HepG2 (cell line): ENCODE measurements around the gene HINFP. TPM values are rescaled to one million over a fixed set of nuclear protein-coding genes. Genes with fewer than 3 reads are reported as not detected.

Experiments
- ATAC-seq: fragments of 200-7000 bp; cut with Tn5 transposase; 3 replicates; pipeline ENCODE4 v1.9.1; 2020; ENCODE audit warnings: mild to moderate bottlenecking, moderate library complexity
- BruUV-seq: library from RNA; stranded (reverse); fragments of 400-500 nt; replicated peaks from 2 replicates; lab custom pipeline; 2021; lab: Mats Ljungman, UMichigan
- CTCF ChIA-PET: fragments of 300-600 bp; formaldehyde crosslinking; extraction: SDS; loops from one replicate; lab custom pipeline; 2021; ENCODE audit warnings: low total read pairs, inconsistent platforms, low intra/inter-chr PET ratio; lab: Yijun Ruan, JAX
- POLR2A ChIA-PET: fragments of 350-600 bp; sonication (Branson Sonifier 250); formaldehyde crosslinking; loops from one replicate; lab custom pipeline; 2020; ENCODE audit warnings: antibody characterized with exemption, inconsistent platforms; lab: Yijun Ruan, JAX
- DNase-seq: peaks from one replicate; pipeline ENCODE4 v3.0.0-alpha.2; 2015; ENCODE audit warnings: low spot score
- FAIRE-seq: peaks from 3 replicates; lab custom pipeline; 2011; peaks lifted over from hg19 to GRCh38; lab: Jason Lieb, UNC
- H2AFZ ChIP-seq: one replicate; pipeline ENCODE4 v1.6.1; 2011; ENCODE audit warnings: low read length, inconsistent platforms
- H3K27ac ChIP-seq: fragments of 300-600 bp; 3 replicates; pipeline ENCODE4 v1.8.0; 2011; ENCODE audit warnings: mixed run types, mild to moderate bottlenecking, mixed read lengths, low read length, inconsistent platforms; ENCODE audit not compliant: insufficient read depth; ENCODE audit errors: extremely low read length
- H3K27me3 ChIP-seq, 2 experiments: fragments of 200-600 bp in 1 of 2; 2 replicates in 1 of 2; 3 replicates in 1 of 2; pipeline versions ENCODE4 v1.6.0 to v1.8.0; 2011; ENCODE audit warnings: low read length in 2 of 2, mild to moderate bottlenecking in 2 of 2, moderate library complexity in 2 of 2, inconsistent platforms in 1 of 2; ENCODE audit not compliant: insufficient read depth in 2 of 2, control insufficient read depth in 1 of 2
- H3K36me3 ChIP-seq, 2 experiments: fragments of 200-600 bp in 1 of 2; replicated peaks in 1 of 2; 2 replicates in 1 of 2; 3 replicates in 1 of 2; pipeline versions ENCODE4 v1.5.1 to v1.8.0; 2011; ENCODE audit warnings: low read length in 2 of 2, inconsistent platforms in 1 of 2; ENCODE audit not compliant: insufficient read depth in 2 of 2, control insufficient read depth in 1 of 2
- H3K4me1 ChIP-seq: 2 replicates; pipeline ENCODE4 v1.5.1; 2012; ENCODE audit warnings: low read length, inconsistent platforms; ENCODE audit not compliant: insufficient read depth
- H3K4me2 ChIP-seq: 2 replicates; pipeline ENCODE4 v1.6.0; 2011; ENCODE audit warnings: low read depth, low read length, inconsistent platforms
- H3K4me3 ChIP-seq, 3 experiments: fragments of 200-600 bp in 1 of 3; sonication (generic), shearing (Covaris generic) in 1 of 3; replicated peaks in 1 of 3; 2 replicates each; pipeline ENCODE4 v1.5.1; 2011 to 2016; ENCODE audit warnings: low read length in 3 of 3, inconsistent platforms in 2 of 3, low read depth in 2 of 3, mild to moderate bottlenecking in 2 of 3, control low read depth in 1 of 3, mixed read lengths in 1 of 3; ENCODE audit not compliant: insufficient read depth in 1 of 3
- H3K79me2 ChIP-seq: one replicate; pipeline ENCODE4 v1.6.1; 2011; ENCODE audit warnings: low read length, inconsistent platforms; ENCODE audit not compliant: insufficient read depth
- H3K9ac ChIP-seq: 2 replicates; pipeline ENCODE4 v1.6.0; 2011; ENCODE audit warnings: mild to moderate bottlenecking, low read depth, low read length, inconsistent platforms; ENCODE audit not compliant: insufficient read depth
- H3K9me3 ChIP-seq: 2 replicates; pipeline ENCODE4 v1.5.1; 2012; ENCODE audit warnings: mild to moderate bottlenecking, low read length
- H4K20me1 ChIP-seq: 2 replicates; pipeline ENCODE4 v1.6.0; 2011; ENCODE audit warnings: inconsistent platforms, mild to moderate bottlenecking, low read length, moderate library complexity; ENCODE audit not compliant: insufficient read depth
- CHD2 ChIP-seq: IDR thresholded peaks from 2 replicates; pipeline ENCODE4 v1.6.1; 2011; ENCODE audit warnings: low read depth, low read length, improper control_type of control experiment
- DRAP1 ChIP-seq: IDR thresholded peaks from 2 replicates; pipeline ENCODE4 v1.6.1; 2016; ENCODE audit warnings: missing genetic modification reagents, missing compliant biosample characterization
- E2F1 ChIP-seq: sonication (generic); formaldehyde crosslinking; IDR thresholded peaks from 2 replicates; pipeline ENCODE4 v1.5.0; 2020; ENCODE audit warnings: missing genetic modification reagents
- HNRNPL ChIP-seq: fragments of 200-400 bp; formaldehyde crosslinking; IDR thresholded peaks from 2 replicates; pipeline ENCODE4 v1.6.1; 2017; ENCODE audit warnings: mild to moderate bottlenecking, low read depth, low read length
- NFIB ChIP-seq: sonication (generic); formaldehyde crosslinking; IDR thresholded peaks from 2 replicates; pipeline ENCODE4 v1.9.0; 2021; ENCODE audit warnings: missing genetic modification reagents, mild to moderate bottlenecking, borderline replicate concordance
- PRPF4 ChIP-seq: fragments of 200-400 bp; formaldehyde crosslinking; IDR thresholded peaks from 2 replicates; pipeline ENCODE4 v1.6.1; 2016; ENCODE audit warnings: low read length, low read depth; ENCODE audit not compliant: poor library complexity, severe bottlenecking
- SNAPC2 ChIP-seq: sonication (generic); formaldehyde crosslinking; IDR thresholded peaks from 2 replicates; pipeline ENCODE4 v1.8.1; 2022; ENCODE audit warnings: mild to moderate bottlenecking, missing genetic modification reagents
- XBP1 ChIP-seq: sonication (generic); formaldehyde crosslinking; IDR thresholded peaks from 2 replicates; pipeline ENCODE4 v1.5.0; 2020; ENCODE audit warnings: missing genetic modification reagents
- ZEB1 ChIP-seq: IDR thresholded peaks from 2 replicates; pipeline ENCODE4 v1.6.1; 2012; ENCODE audit warnings: mild to moderate bottlenecking, low read depth, inconsistent platforms; ENCODE audit not compliant: insufficient replicate concordance
- ZNF44 ChIP-seq: sonication (generic); formaldehyde crosslinking; IDR thresholded peaks from 2 replicates; pipeline ENCODE4 v1.5.1; 2020; ENCODE audit warnings: mild to moderate bottlenecking, missing genetic modification reagents
- ZNF563 ChIP-seq: sonication (generic); formaldehyde crosslinking; IDR thresholded peaks from 2 replicates; pipeline ENCODE4 v1.8.0; 2022; ENCODE audit warnings: mild to moderate bottlenecking, moderate library complexity, missing genetic modification reagents
- WGBS: methylation state at CpG from one replicate; pipeline ENCODE4 v1.1.6; 2017; ENCODE audit warnings: low lambda C conversion rate; 5-methylcytosine and 5-hydroxymethylcytosine counted together
- in situ Hi-C: cut with HindIII; loops from 2 replicates; pipeline ENCODE4 v1.10.0; 2017; ENCODE audit warnings: low pct_unique_long_range_greater_than_20kb; ENCODE audit not compliant: extremely low pct_ligation_motif_present
- intact Hi-C: fragments of 100-400 bp; cut with micrococcal nuclease; formaldehyde crosslinking; loops from one replicate; pipeline ENCODE4 v1.10.0; 2022; ENCODE audit not compliant: unreplicated experiment
- polyA plus RNA-seq, 8 experiments: library from polyadenylated mRNA; depleted of rRNA in 3 of 8; stranded (reverse) in 7 of 8; unstranded in 1 of 8; fragments of >200 nt; fragmentation: Illumina TruSeq in 4 of 8; extraction: Trizol in 4 of 8; gene quantifications; 2 replicates each; pipeline versions ENCODE4 v1.2.1 to v1.2.3, GENCODE V29; 2011 to 2016; ENCODE audit warnings: low read depth in 4 of 8, missing spikeins in 1 of 8, mixed read lengths in 1 of 8; ENCODE audit not compliant: insufficient read depth in 1 of 8
- total RNA-seq, 5 experiments: library from RNA; depleted of rRNA; stranded (reverse); fragments of >200 nt; fragmentation: Illumina TruSeq; extraction: Trizol; gene quantifications; 2 replicates each; pipeline ENCODE4 v1.2.3, GENCODE V29; 2016; ENCODE audit warnings: low read depth in 1 of 5
- TF ChIP-seq, protein P1 (sequence below): sonication (generic); formaldehyde crosslinking; IDR thresholded peaks from 2 replicates; pipeline ENCODE4 v1.8.0; 2022; ENCODE audit warnings: missing genetic modification reagents, mild to moderate bottlenecking, inconsistent platforms, borderline replicate concordance

HINFP gene
- total and polyA plus RNA-seq, 2 of the 13 experiments (the other 11 are each of a cell fraction or from before 2014, with no cell fraction given), result 15.1 to 21.4 TPM

DNA sequence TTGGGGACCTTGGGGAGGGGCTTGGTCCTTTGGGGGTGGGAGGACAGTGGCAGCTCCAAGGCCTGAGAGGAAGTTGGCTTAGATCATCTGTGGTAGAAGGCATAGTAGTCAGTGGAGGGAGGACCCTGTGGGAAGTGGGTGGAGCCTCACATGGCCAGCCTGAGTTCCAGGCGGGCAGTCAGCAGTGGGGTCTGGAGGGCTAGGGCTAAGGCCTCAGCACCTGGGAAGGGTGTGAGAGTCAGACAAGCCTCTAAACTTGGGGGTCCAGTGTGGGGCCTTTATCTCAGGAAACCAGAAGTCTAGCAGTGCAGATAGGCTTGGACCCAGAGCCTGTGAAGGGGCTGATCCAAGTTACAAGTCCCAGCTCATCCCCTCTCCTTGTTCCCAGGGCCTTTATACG lies 51.1 kb downstream of the HINFP start:
- Histone ChIP-seq H3K9me3 (no peaks in the 10 kb centered on the region), H3K9ac (no peak overlapping the region)
- no peak for DNase-seq
- WGBS, result 94% methylated on average over 2 of the region's 2 CpGs
- TF ChIP-seq E2F1 (CRISPR knock-in tag) (no peak), DRAP1 (CRISPR knock-in tag) (no peak), XBP1 (CRISPR knock-in tag) (no peak), ZNF563 (CRISPR knock-in tag) (no peak), PRPF4 (no peak), ZNF44 (CRISPR knock-in tag) (no peak), SNAPC2 (CRISPR knock-in tag) (no peak), NFIB (CRISPR knock-in tag) (no peak), ZEB1 (no peak), HNRNPL (no peak), CHD2 (no peak)
- TF ChIP-seq, protein P1, sequence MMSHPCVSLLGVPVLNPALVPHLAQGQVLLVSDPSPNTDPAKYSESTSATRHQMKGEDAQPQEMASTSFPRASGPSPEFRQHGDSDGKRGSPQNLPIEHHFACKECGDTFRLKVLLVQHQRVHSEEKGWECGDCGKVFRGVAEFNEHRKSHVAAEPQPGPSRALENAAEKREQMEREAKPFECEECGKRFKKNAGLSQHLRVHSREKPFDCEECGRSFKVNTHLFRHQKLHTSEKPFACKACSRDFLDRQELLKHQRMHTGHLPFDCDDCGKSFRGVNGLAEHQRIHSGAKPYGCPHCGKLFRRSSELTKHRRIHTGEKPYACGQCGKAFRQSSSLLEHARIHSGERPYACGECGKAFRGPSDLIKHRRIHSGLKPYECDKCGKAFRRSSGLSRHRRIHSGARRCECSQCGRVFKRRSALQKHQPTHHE, result no peak
- TF ChIP-seq, all 625 proteins: peak for 0
- Histone ChIP-seq H2AFZ (no peak overlapping the region), H3K4me2 (no peak overlapping the region), H3K27me3 (no peaks in the 10 kb centered on the region; a peak in 1 of 5 replicates), H3K4me3 (no peak overlapping the region), H3K27ac (no peak overlapping the region), H3K4me1 (peaks cover 21% of the 10 kb centered on the region), H4K20me1 (no peaks in the 10 kb centered on the region), H3K36me3 (peaks cover 2 to 10% of the 10 kb centered on the region in 2 experiments; a peak in 3 of 5 replicates), H3K79me2 (no peaks in the 10 kb centered on the region)
- in situ Hi-C loops, result no loop called here
- ChIA-PET CTCF (no interaction called here), POLR2A (no interaction called here)
- intact Hi-C loops, result no loop called here
- no peak for FAIRE-seq
- ATAC-seq, result no peak
- BruUV-seq, result no TSS peak
